GM19238 (cell line): ENCODE results near the gene RIMS3.
"Not testable (repeated sequence)": the region's sequence is repeated elsewhere in the genome, so short reads cannot be mapped to it uniquely, and the experiment has no call there.

Experiments
- DNase-seq: peaks from one replicate; pipeline ENCODE4 v3.0.0; 2011; ENCODE audit warnings: low spot score; ENCODE audit not compliant: insufficient read length

Gene RIMS3

GRCh38 chr1:40665335-40666171 lies at the start of gene RIMS3:
Gene RIMS3 (minus strand): TSS chr1:40665682. CDS start chr1:40641925, 23,757 bp downstream.
- peak; percentile 91 for DNase-seq

- DNase-seq = no peak
Observed at GRCh38 chr1:40712997-40713396, 47.5 kb upstream of the RIMS3 start.

- DNase-seq = no peak
Observed at GRCh38 chr1:40712405-40712944, 47.0 kb upstream of the RIMS3 start.

- no peak for DNase-seq
Observed at GRCh38 chr1:40711465-40712404, 46.3 kb upstream of the RIMS3 start.

GRCh38 chr1:40710581-40711315 lies 45.3 kb upstream of the RIMS3 start:
- no peak for DNase-seq

- DNase-seq = no peak
Observed at GRCh38 chr1:40709802-40710278, 44.4 kb upstream of the RIMS3 start.

- DNase-seq = peak; percentile 59
Observed at GRCh38 chr1:40709100-40709801, 43.8 kb upstream of the RIMS3 start.

GRCh38 chr1:40708750-40709099 lies 43.2 kb upstream of the RIMS3 start:
- peak; percentile 31 for DNase-seq

- no peak for DNase-seq
Observed at GRCh38 chr1:40706626-40707025, 41.1 kb upstream of the RIMS3 start.

- DNase-seq = no peak
Observed at GRCh38 chr1:40704817-40705733, 39.6 kb upstream of the RIMS3 start.

- no peak for DNase-seq
Observed at GRCh38 chr1:40703316-40703715, 37.8 kb upstream of the RIMS3 start.

- DNase-seq = not testable (repeated sequence)
Observed at GRCh38 chr1:40702810-40703209, 37.3 kb upstream of the RIMS3 start.

- DNase-seq = no peak
Observed at GRCh38 chr1:40701684-40702083, 36.2 kb upstream of the RIMS3 start.

GRCh38 chr1:40699787-40700186 lies 34.3 kb upstream of the RIMS3 start:
- no peak for DNase-seq

GRCh38 chr1:40697436-40697835 lies 32.0 kb upstream of the RIMS3 start:
- no peak for DNase-seq

GRCh38 chr1:40696294-40696693 lies 30.8 kb upstream of the RIMS3 start:
- DNase-seq = no peak

- DNase-seq = no peak
Observed at GRCh38 chr1:40694353-40694874, 28.9 kb upstream of the RIMS3 start.

- no peak for DNase-seq
Observed at GRCh38 chr1:40693425-40693824, 27.9 kb upstream of the RIMS3 start.

GRCh38 chr1:40692429-40692895 lies 27.0 kb upstream of the RIMS3 start:
- DNase-seq = no peak
